Measurements from ENCODE around the gene CSMD2. TPM values are rescaled to one million over a fixed set of nuclear protein-coding genes. Genes with fewer than 3 reads are reported as not detected.

CSMD2 gene
- total and polyA plus RNA-seq, 2 experiments from 2014 or later, result 5.3 to 16.6 TPM

DNA sequence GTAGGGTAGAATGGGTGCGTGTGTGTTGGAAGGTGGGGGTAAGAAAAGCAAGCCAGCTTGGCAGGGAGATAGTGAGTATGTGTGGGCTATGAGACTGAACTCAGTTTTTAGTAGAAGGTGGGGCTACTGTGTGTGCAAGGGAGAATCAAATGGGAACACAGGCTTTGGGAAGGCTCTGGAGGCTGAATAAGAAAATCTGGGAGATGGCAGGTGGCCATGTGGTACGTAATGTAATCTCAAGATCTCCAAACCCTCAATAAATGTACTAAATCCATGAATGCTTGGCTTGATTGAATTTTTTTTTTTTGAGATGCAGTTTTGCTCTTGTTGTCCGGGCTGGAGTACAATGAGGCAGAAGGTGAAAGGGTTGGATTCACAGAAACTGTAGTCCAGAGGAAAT is 696.1 kb downstream of the CSMD2 start:
- no peaks in the 10 kb centered on the region for H3K79me2 ChIP-seq (replicated peaks; ENCODE audit: insufficient read depth)
- Mint-ChIP-seq H3K9me3 (no peaks in the 10 kb centered on the region), H3K27me3 (ENCODE audit: insufficient read depth, low read depth, poor library complexity) (peaks cover 13% of the 10 kb centered on the region), H3K4me1 (peaks cover 21% of the 10 kb centered on the region), H3K36me3 (ENCODE audit: low read depth) (no peaks in the 10 kb centered on the region; the same call in 2 of the 3 replicates), H3K27ac (no peak overlapping the region), H3K4me3 (no peak overlapping the region)
- H3K9me2 ChIP-seq (ENCODE audit: insufficient read depth), result no peaks in the 10 kb centered on the region
- no peak overlapping the region for H3K27ac ChIP-seq (ENCODE audit: low read depth)
- no peaks in the 10 kb centered on the region for H3K36me3 ChIP-seq (ENCODE audit: insufficient read depth)
- no peak overlapping the region for H3K4me2 ChIP-seq
- H4K20me1 ChIP-seq (replicated peaks; ENCODE audit: insufficient read depth), result no peaks in the 10 kb centered on the region
- H3K27me3 ChIP-seq (ENCODE audit: insufficient read depth), result 0 out of 2 replicates have a peak, but pooled peaks cover 3% of the 10 kb centered on the region
- no peak overlapping the region for H2AFZ ChIP-seq
- no peaks in the 10 kb centered on the region for H3F3A ChIP-seq (replicated peaks; ENCODE audit: low read depth)
- ATAC-seq (no peak), DNase-seq (ENCODE audit: low spot score) (no peak)
- H3K4me3 ChIP-seq, result no peak overlapping the region
- TF ChIP-seq, protein P1, sequence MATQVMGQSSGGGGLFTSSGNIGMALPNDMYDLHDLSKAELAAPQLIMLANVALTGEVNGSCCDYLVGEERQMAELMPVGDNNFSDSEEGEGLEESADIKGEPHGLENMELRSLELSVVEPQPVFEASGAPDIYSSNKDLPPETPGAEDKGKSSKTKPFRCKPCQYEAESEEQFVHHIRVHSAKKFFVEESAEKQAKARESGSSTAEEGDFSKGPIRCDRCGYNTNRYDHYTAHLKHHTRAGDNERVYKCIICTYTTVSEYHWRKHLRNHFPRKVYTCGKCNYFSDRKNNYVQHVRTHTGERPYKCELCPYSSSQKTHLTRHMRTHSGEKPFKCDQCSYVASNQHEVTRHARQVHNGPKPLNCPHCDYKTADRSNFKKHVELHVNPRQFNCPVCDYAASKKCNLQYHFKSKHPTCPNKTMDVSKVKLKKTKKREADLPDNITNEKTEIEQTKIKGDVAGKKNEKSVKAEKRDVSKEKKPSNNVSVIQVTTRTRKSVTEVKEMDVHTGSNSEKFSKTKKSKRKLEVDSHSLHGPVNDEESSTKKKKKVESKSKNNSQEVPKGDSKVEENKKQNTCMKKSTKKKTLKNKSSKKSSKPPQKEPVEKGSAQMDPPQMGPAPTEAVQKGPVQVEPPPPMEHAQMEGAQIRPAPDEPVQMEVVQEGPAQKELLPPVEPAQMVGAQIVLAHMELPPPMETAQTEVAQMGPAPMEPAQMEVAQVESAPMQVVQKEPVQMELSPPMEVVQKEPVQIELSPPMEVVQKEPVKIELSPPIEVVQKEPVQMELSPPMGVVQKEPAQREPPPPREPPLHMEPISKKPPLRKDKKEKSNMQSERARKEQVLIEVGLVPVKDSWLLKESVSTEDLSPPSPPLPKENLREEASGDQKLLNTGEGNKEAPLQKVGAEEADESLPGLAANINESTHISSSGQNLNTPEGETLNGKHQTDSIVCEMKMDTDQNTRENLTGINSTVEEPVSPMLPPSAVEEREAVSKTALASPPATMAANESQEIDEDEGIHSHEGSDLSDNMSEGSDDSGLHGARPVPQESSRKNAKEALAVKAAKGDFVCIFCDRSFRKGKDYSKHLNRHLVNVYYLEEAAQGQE (IDR thresholded peaks at IDR 0.05; ENCODE audit: unreplicated experiment), result no peak
- H3K4me1 ChIP-seq (ENCODE audit: insufficient read depth), result peaks cover 7% of the 10 kb centered on the region; the same call in 1 of the 2 replicates

DNA sequence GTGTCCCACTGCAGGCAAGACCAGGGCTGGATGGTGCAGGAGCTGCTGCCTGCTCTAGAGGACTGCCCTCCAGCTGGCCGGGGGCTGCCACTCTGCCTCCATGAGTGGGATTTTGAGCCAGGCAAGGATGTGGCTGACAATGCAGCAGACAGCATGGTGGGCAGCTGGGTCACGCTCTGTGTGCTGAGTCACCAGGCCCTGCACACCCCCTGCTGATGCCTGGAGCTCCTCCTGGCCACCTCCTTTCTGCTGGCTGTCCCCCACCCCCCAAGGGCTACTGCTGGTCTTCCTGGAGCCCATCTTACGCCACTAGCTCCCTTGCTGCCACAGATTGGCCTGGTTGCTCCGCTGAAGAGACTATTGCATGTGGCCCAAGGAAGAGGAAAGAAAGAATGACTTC is 696.5 kb downstream of the CSMD2 start:
- Mint-ChIP-seq H3K27me3 (ENCODE audit: insufficient read depth, low read depth, poor library complexity) (peaks cover 13% of the 10 kb centered on the region), H3K36me3 (ENCODE audit: low read depth) (no peaks in the 10 kb centered on the region; the same call in 2 of the 3 replicates), H3K27ac (no peak overlapping the region), H3K9me3 (no peaks in the 10 kb centered on the region), H3K4me1 (peaks cover 21% of the 10 kb centered on the region), H3K4me3 (no peak overlapping the region)
- no peak overlapping the region for H2AFZ ChIP-seq
- no peak for ATAC-seq
- no peaks in the 10 kb centered on the region for H4K20me1 ChIP-seq (replicated peaks; ENCODE audit: insufficient read depth)
- DNase-seq (ENCODE audit: low spot score), result no peak
- H3K9me2 ChIP-seq (ENCODE audit: insufficient read depth), result no peaks in the 10 kb centered on the region
- H3K27ac ChIP-seq (ENCODE audit: low read depth), result no peak overlapping the region
- no peak overlapping the region for H3K4me2 ChIP-seq
- H3K79me2 ChIP-seq (replicated peaks; ENCODE audit: insufficient read depth), result no peaks in the 10 kb centered on the region
- H3K27me3 ChIP-seq (ENCODE audit: insufficient read depth), result 0 out of 2 replicates have a peak, but pooled peaks cover 3% of the 10 kb centered on the region
- H3K36me3 ChIP-seq (ENCODE audit: insufficient read depth), result no peaks in the 10 kb centered on the region
- H3K4me3 ChIP-seq, result no peak overlapping the region
- TF ChIP-seq ZNF114 (CRISPR knock-in tag; IDR thresholded peaks at IDR 0.05) (no peak), STAT1 (IDR thresholded peaks at IDR 0.05; ENCODE audit: unreplicated experiment) (no peak), POLR2AphosphoS5 (IDR thresholded peaks at IDR 0.05; ENCODE audit: low read depth) (no peak), CREB1 (CRISPR knock-in tag; IDR thresholded peaks at IDR 0.05; ENCODE audit: low read depth) (no peak), ZNF331 (CRISPR knock-in tag; IDR thresholded peaks at IDR 0.05; ENCODE audit: low read depth) (no peak), EZH2 (IDR thresholded peaks at IDR 0.05; ENCODE audit: low read depth, unreplicated experiment) (no peak), EZH2phosphoT487 (IDR thresholded peaks at IDR 0.05; ENCODE audit: unreplicated experiment) (no peak), NANOG (IDR thresholded peaks at IDR 0.05; ENCODE audit: borderline replicate concordance) (no peak)
- peaks cover 7% of the 10 kb centered on the region; the same call in 1 of the 2 replicates for H3K4me1 ChIP-seq (ENCODE audit: insufficient read depth)
- H3F3A ChIP-seq (replicated peaks; ENCODE audit: low read depth), result no peaks in the 10 kb centered on the region
